NCI-H82 treated with DMSO at 0.1 percent for 48 hours (cell line): Measurements from ENCODE around the gene C13orf46.

Source experiments
- DNase-seq: peaks from one replicate; lab custom pipeline; 2025; ENCODE audit not compliant: unreplicated experiment; lab: John Stamatoyannopoulos, UW

C13orf46 gene

GRCh38 chr13:114010401-114011101 lies 36.7 kb upstream of the C13orf46 start:
- DNase-seq: no peak

- no peak for DNase-seq
Measured at GRCh38 chr13:114009590-114010400, 35.9 kb upstream of the C13orf46 start.

GRCh38 chr13:114008964-114009589 lies 35.2 kb upstream of the C13orf46 start:
- DNase-seq: no peak

- no peak for DNase-seq
Measured at GRCh38 chr13:114007566-114007965, 33.7 kb upstream of the C13orf46 start.

- DNase-seq: no peak
Measured at GRCh38 chr13:114005206-114005724, 31.4 kb upstream of the C13orf46 start.

- DNase-seq: no peak
Measured at GRCh38 chr13:114004420-114005205, 30.7 kb upstream of the C13orf46 start.

- no peak for DNase-seq
Measured at GRCh38 chr13:114002771-114003321, 29.0 kb upstream of the C13orf46 start.

- no peak for DNase-seq
Measured at GRCh38 chr13:114002009-114002544, 28.2 kb upstream of the C13orf46 start.

- DNase-seq: no peak
Measured at GRCh38 chr13:114001331-114002008, 27.6 kb upstream of the C13orf46 start.

GRCh38 chr13:114000151-114001040 lies 26.5 kb upstream of the C13orf46 start:
- no peak for DNase-seq

GRCh38 chr13:113999618-113999910 lies 25.7 kb upstream of the C13orf46 start:
- no peak for DNase-seq

- no peak for DNase-seq
Measured at GRCh38 chr13:113998781-113999617, 25.1 kb upstream of the C13orf46 start.

- no peak for DNase-seq
Measured at GRCh38 chr13:113997845-113998751, 24.2 kb upstream of the C13orf46 start.

GRCh38 chr13:113996912-113997745 lies 23.3 kb upstream of the C13orf46 start:
- DNase-seq: no peak

- DNase-seq: no peak
Measured at GRCh38 chr13:113996081-113996911, 22.4 kb upstream of the C13orf46 start.
